Left lung (tissue), 10 donors: ENCODE measurements around the gene UBP1. TPM values are rescaled to one million over a fixed set of nuclear protein-coding genes. Genes with fewer than 3 reads are reported as not detected.

Source experiments
- ATAC-seq: fragments of 200-7000 bp; cut with Tn5 transposase; one replicate; pipeline ENCODE4 v1.9.1; 2020; ENCODE audit warnings: moderate library complexity
- DNase-seq, 4 donors: peaks; one replicate each; pipeline ENCODE4 v3.0.0-alpha.2; 2013 to 2020
- H3K27ac ChIP-seq, 2 donors: fragments of 200-600 bp; sonication (generic) in 1 of 2; one replicate each; pipeline versions ENCODE4 v1.5.0 to v1.8.0; 2020 to 2021
- H3K27me3 ChIP-seq, 2 donors: fragments of 200-600 bp; sonication (generic) in 1 of 2; one replicate each; pipeline versions ENCODE4 v1.5.0 to v1.8.0; 2020 to 2021
- H3K36me3 ChIP-seq, 2 donors: fragments of 200-600 bp; sonication (generic) in 1 of 2; one replicate each; pipeline versions ENCODE4 v1.5.0 to v1.8.0; 2020 to 2021
- H3K4me1 ChIP-seq, 2 donors: fragments of 200-600 bp; one replicate each; pipeline ENCODE4 v1.8.0; 2021
- H3K4me3 ChIP-seq, 2 donors: fragments of 200-600 bp; sonication (generic) in 1 of 2; one replicate each; pipeline versions ENCODE4 v1.5.0 to v1.8.0; 2020 to 2021; ENCODE audit warnings: mild to moderate bottlenecking in 1 of 2
- H3K9me3 ChIP-seq, 2 donors: fragments of 200-600 bp; sonication (generic) in 1 of 2; one replicate each; pipeline versions ENCODE4 v1.5.0 to v1.8.0; 2020 to 2021
- intact Hi-C, 2 donors: fragments of 100-400 bp; cut with DNase I; formaldehyde crosslinking; loops; one replicate each; pipeline versions ENCODE4 v1.11.2 to v1.14.2; 2022
- polyA plus RNA-seq, 6 donors: library from polyadenylated mRNA; unstranded; fragments of 120-200 nt; gene quantifications; one replicate each; pipeline ENCODE4 v1.2.1, GENCODE V29; 2013; ENCODE audit not compliant: insufficient read length in 6 of 6
- total RNA-seq, 2 donors: library from RNA; stranded (reverse); fragmentation: NEBNext Ultra II Directional; extraction: Animal tissue kit (Norgen Biotek cat#: 25700); gene quantifications; one replicate each; pipeline ENCODE4 v1.2.1, GENCODE V29; 2021
- TF ChIP-seq, protein P1 (sequence below), 2 donors: fragments of 200-600 bp; sonication (generic) in 1 of 2; IDR thresholded peaks; one replicate each; pipeline versions ENCODE4 v1.5.0 to v1.8.0; 2021; ENCODE audit warnings: antibody characterized with exemption in 2 of 2
- donor health status: DM: no; HTN: yes; CAD: no.
- donor health status: DM: no; HTN: no; CAD: no.

UBP1 gene
- total and polyA plus RNA-seq, 8 donors = 60.9 to 135 (median 124) TPM

- intact Hi-C loops = no loop called here
- Histone ChIP-seq H3K9me3 (no peaks in the 10 kb centered on the region), H3K4me3 (no peak overlapping the region), H3K27me3 (no peaks in the 10 kb centered on the region), H3K4me1 (no peaks in the 10 kb centered on the region), H3K36me3 (peaks cover 2 to 96% of the 10 kb centered on the region in 2 donors), H3K27ac (peak overlapping the region in 1 of 2 donors; percentile 24)
- no peak for DNase-seq
- TF ChIP-seq, protein P1, sequence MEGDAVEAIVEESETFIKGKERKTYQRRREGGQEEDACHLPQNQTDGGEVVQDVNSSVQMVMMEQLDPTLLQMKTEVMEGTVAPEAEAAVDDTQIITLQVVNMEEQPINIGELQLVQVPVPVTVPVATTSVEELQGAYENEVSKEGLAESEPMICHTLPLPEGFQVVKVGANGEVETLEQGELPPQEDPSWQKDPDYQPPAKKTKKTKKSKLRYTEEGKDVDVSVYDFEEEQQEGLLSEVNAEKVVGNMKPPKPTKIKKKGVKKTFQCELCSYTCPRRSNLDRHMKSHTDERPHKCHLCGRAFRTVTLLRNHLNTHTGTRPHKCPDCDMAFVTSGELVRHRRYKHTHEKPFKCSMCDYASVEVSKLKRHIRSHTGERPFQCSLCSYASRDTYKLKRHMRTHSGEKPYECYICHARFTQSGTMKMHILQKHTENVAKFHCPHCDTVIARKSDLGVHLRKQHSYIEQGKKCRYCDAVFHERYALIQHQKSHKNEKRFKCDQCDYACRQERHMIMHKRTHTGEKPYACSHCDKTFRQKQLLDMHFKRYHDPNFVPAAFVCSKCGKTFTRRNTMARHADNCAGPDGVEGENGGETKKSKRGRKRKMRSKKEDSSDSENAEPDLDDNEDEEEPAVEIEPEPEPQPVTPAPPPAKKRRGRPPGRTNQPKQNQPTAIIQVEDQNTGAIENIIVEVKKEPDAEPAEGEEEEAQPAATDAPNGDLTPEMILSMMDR (IDR thresholded peaks at IDR 0.05) = no peak
- no peak for ATAC-seq
Measured at GRCh38 chr3:33401781-33402180, 38.4 kb downstream of the UBP1 start.

DNA sequence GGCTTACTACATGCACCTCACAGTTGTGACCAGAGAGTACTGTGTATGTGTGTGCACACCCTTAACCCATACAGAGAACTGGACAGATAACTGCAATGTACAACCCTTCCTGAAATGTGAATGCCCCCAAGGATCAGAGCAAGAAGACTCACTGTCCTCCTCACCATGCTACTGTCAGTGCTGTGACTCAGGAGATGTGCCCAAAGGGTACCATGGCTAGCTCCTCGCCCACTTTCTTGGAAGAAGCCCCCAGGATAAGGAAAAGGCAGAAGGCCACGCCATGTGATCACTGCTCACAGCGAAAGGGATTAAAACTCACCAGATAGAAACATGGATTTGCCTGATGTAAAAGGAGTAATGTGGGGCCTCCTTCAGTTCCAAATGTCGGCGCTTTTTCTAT is 41.8 kb downstream of the UBP1 start:
- peaks cover 2 to 99% of the 10 kb centered on the region in 2 donors for H3K36me3 ChIP-seq

GRCh38 chr3:33395900-33396299 is 44.3 kb downstream of the UBP1 start:
- no peak overlapping the region for H3K27ac ChIP-seq
- H3K4me3 ChIP-seq = no peak overlapping the region
- H3K36me3 ChIP-seq = peaks cover 0 to 100% of the 10 kb centered on the region in 2 donors
- TF ChIP-seq, protein P1 (IDR thresholded peaks at IDR 0.05) = no peak
- intact Hi-C loops = no loop called here
- H3K9me3 ChIP-seq = no peaks in the 10 kb centered on the region
- ATAC-seq (peak; percentile 82), DNase-seq (peak in 1 of 4 donors; percentile 4)
- H3K4me1 ChIP-seq = no peaks in the 10 kb centered on the region
- no peaks in the 10 kb centered on the region for H3K27me3 ChIP-seq

More for the DNA sequence above, 41.8 kb downstream of the UBP1 start:
- no peak for ATAC-seq
- Histone ChIP-seq H3K27ac (no peak overlapping the region), H3K4me3 (no peak overlapping the region), H3K9me3 (no peaks in the 10 kb centered on the region), H3K27me3 (no peaks in the 10 kb centered on the region), H3K4me1 (no peaks in the 10 kb centered on the region)
- DNase-seq = no peak
- TF ChIP-seq, protein P1 (IDR thresholded peaks at IDR 0.05) = no peak
- intact Hi-C loops = no loop called here

DNA sequence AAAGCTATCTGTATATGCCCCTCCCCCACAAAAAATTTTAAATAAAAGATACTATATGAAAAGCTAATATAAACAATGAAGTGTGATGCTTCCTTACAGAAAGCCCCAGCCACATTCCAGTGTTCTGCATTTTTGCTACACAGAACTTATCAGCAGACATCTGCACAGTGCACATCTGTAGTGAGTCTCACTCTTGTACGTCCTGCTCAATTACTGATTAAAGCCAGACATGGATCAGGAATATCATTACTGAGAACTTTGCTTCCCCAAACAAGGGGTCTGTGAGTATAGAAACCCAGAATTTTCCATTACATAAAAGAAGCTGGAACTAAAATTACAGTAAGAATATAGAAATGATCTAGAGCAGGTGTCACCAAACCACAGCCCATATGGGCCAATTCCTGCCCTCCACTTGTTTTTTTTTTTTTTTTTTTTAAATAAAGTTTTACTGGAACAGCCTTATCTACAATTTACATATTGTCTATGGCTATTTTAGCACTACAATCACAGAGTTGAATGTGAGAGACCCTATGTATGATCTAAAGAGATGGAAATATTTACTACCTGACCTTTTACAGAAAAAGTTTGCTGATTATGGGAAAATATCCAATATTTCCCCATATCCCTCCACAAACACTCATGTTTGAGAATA is 45.7 kb downstream of the UBP1 start:
- no peak for DNase-seq
- intact Hi-C loops = no loop called here
- H3K4me1 ChIP-seq = no peaks in the 10 kb centered on the region
- H3K9me3 ChIP-seq = no peaks in the 10 kb centered on the region
- peaks cover 0 to 100% of the 10 kb centered on the region in 2 donors for H3K36me3 ChIP-seq
- TF ChIP-seq, protein P1 (IDR thresholded peaks at IDR 0.05) = no peak
- no peak overlapping the region for H3K27ac ChIP-seq
- H3K4me3 ChIP-seq = no peak overlapping the region
- no peaks in the 10 kb centered on the region for H3K27me3 ChIP-seq
- no peak for ATAC-seq

GRCh38 chr3:33392703-33393125 is 47.5 kb downstream of the UBP1 start:
- Histone ChIP-seq H3K27me3 (no peaks in the 10 kb centered on the region), H3K9me3 (no peaks in the 10 kb centered on the region), H3K4me1 (no peaks in the 10 kb centered on the region), H3K27ac (no peak overlapping the region), H3K36me3 (peaks cover 0 to 99% of the 10 kb centered on the region in 2 donors), H3K4me3 (no peak overlapping the region)
- TF ChIP-seq, protein P1 (IDR thresholded peaks at IDR 0.05) = no peak
- peak; percentile 46 for ATAC-seq
- intact Hi-C loops = no loop called here
- no peak for DNase-seq
